Measurements from ENCODE around the gene PTCD2. TPM values are rescaled to one million over a fixed set of nuclear protein-coding genes. Genes with fewer than 3 reads are reported as not detected.
"Not testable (repeated sequence)": the region's sequence is repeated elsewhere in the genome, so short reads cannot be mapped to it uniquely, and the experiment has no call there.

Gene PTCD2
- total RNA-seq, 4 donors from 2014 or later: 6.3 to 17.4 (median 11.8) TPM

- Histone ChIP-seq H3K27ac (no peak overlapping the region), H3K9me3 (no peaks in the 10 kb centered on the region), H3K4me3 (no peak overlapping the region), H3K27me3 (no peaks in the 10 kb centered on the region), H3K4me1 (peaks cover 0 to 14% (median 0%) of the 10 kb centered on the region in 4 donors), H3K36me3 (peaks cover 0 to 18% (median 4%) of the 10 kb centered on the region in 3 donors)
- WGBS, 2 donors: 61 to 62% methylated on average over 4 of the region's 4 CpGs
- no peak for DNase-seq (ENCODE audit: low spot score in 2 of 2)
- TF ChIP-seq EP300 (IDR thresholded peaks at IDR 0.05): no peak
- no peak for TF ChIP-seq POLR2A (IDR thresholded peaks at IDR 0.05)
- no peak for TF ChIP-seq CTCF (IDR thresholded peaks at IDR 0.05)
These were observed 24.6 kb upstream of the PTCD2 start for GRCh38 chr5:72295539-72295938.

- Histone ChIP-seq H3K36me3 (peaks cover 0 to 14% (median 4%) of the 10 kb centered on the region in 3 donors), H3K27me3 (no peaks in the 10 kb centered on the region), H3K9me3 (no peaks in the 10 kb centered on the region), H3K27ac (no peak overlapping the region), H3K4me1 (peaks cover 0 to 20% (median 0%) of the 10 kb centered on the region in 4 donors), H3K4me3 (no peak overlapping the region)
- TF ChIP-seq POLR2A (IDR thresholded peaks at IDR 0.05) (no peak), CTCF (IDR thresholded peaks at IDR 0.05) (no peak), EP300 (IDR thresholded peaks at IDR 0.05) (no peak)
- WGBS, 2 donors: 84 to 91% methylated on average over 2 of the region's 2 CpGs
- no peak for DNase-seq (ENCODE audit: low spot score in 2 of 2)
These were observed 23.9 kb upstream of the PTCD2 start for GRCh38 chr5:72296256-72296655.

- Histone ChIP-seq H3K4me1 (peaks cover 0 to 20% (median 0%) of the 10 kb centered on the region in 4 donors), H3K36me3 (peaks cover 0 to 18% (median 0%) of the 10 kb centered on the region in 3 donors)
- DNase-seq (ENCODE audit: low spot score in 2 of 2); H3K9me3 ChIP-seq; H3K27me3 ChIP-seq; H3K4me3 ChIP-seq; H3K27ac ChIP-seq: not testable (repeated sequence)
- 93% methylated on average over 3 of the region's 3 CpGs for WGBS, 2 donors
These were observed 22.0 kb upstream of the PTCD2 start for GRCh38 chr5:72298136-72298535.

- 93 to 97% methylated on average over 5 of the region's 5 CpGs for WGBS, 2 donors
- no peaks in the 10 kb centered on the region for H3K9me3 ChIP-seq
- H3K4me3 ChIP-seq: no peak overlapping the region
- peaks cover 0 to 15% (median 0%) of the 10 kb centered on the region in 4 donors for H3K4me1 ChIP-seq
- no peaks in the 10 kb centered on the region for H3K27me3 ChIP-seq
- TF ChIP-seq CTCF (IDR thresholded peaks at IDR 0.05) (no peak), POLR2A (IDR thresholded peaks at IDR 0.05) (no peak), EP300 (IDR thresholded peaks at IDR 0.05) (no peak)
- DNase-seq (ENCODE audit: low spot score in 2 of 2): no peak
- H3K36me3 ChIP-seq: peaks cover 0 to 18% (median 0%) of the 10 kb centered on the region in 3 donors
- no peak overlapping the region for H3K27ac ChIP-seq
These were observed 21.5 kb upstream of the PTCD2 start for GRCh38 chr5:72298711-72299110.

GRCh38 chr5:72300590-72301339 is 19.4 kb upstream of the PTCD2 start:
- Histone ChIP-seq H3K4me1 (peaks cover 0 to 17% (median 2%) of the 10 kb centered on the region in 4 donors), H3K36me3 (peaks cover 0 to 12% (median 0%) of the 10 kb centered on the region in 3 donors), H3K27ac (no peak overlapping the region), H3K27me3 (no peaks in the 10 kb centered on the region), H3K9me3 (no peaks in the 10 kb centered on the region), H3K4me3 (no peak overlapping the region)
- no peak for DNase-seq (ENCODE audit: low spot score in 2 of 2)
- TF ChIP-seq POLR2A (IDR thresholded peaks at IDR 0.05) (no peak), CTCF (IDR thresholded peaks at IDR 0.05) (no peak), EP300 (IDR thresholded peaks at IDR 0.05) (no peak)
- WGBS, 2 donors: 46 to 47% methylated on average over 1 of the region's 1 CpG

All from tibial nerve (tissue), 4 donors.